Colonic mucosa (tissue), 4 donors: ENCODE measurements around the gene CYP26A1. TPM values are rescaled to one million over a fixed set of nuclear protein-coding genes. Genes with fewer than 3 reads are reported as not detected.

Experiments
- DNase-seq: peaks from one replicate; pipeline ENCODE4 v3.0.0-alpha.2; 2020
- H3K27ac ChIP-seq: fragments of 200-600 bp; one replicate; pipeline ENCODE4 v1.8.0; 2021
- H3K27me3 ChIP-seq: fragments of 200-600 bp; one replicate; pipeline ENCODE4 v1.8.0; 2021
- H3K36me3 ChIP-seq: fragments of 200-600 bp; one replicate; pipeline ENCODE4 v1.8.0; 2021
- H3K4me1 ChIP-seq: fragments of 200-600 bp; one replicate; pipeline ENCODE4 v1.8.0; 2021; ENCODE audit warnings: mild to moderate bottlenecking
- H3K4me3 ChIP-seq: fragments of 200-600 bp; one replicate; pipeline ENCODE4 v1.8.0; 2021
- H3K9ac ChIP-seq, 2 donors: one replicate each; pipeline ENCODE4 v1.7.0; 2013; ENCODE audit warnings: control low read depth in 2 of 2, low read depth in 2 of 2, low read length in 2 of 2
- H3K9me3 ChIP-seq: fragments of 200-600 bp; one replicate; pipeline ENCODE4 v1.8.0; 2021
- intact Hi-C: fragments of 100-400 bp; cut with DNase I; formaldehyde crosslinking; loops from one replicate; pipeline ENCODE4 v1.14.1; 2022
- total RNA-seq, 2 donors: library from RNA; stranded (reverse); fragmentation: NEBNext Ultra II Directional in 1 of 2; extraction: Animal tissue kit (Norgen Biotek cat#: 25700) in 1 of 2; gene quantifications; one replicate each; pipeline ENCODE4 v1.2.1, GENCODE V29; 2021
- TF ChIP-seq, protein P1 (sequence below): fragments of 200-600 bp; IDR thresholded peaks from one replicate; pipeline ENCODE4 v1.8.0; 2022; ENCODE audit warnings: antibody characterized with exemption, mild to moderate bottlenecking
- donor health status: healthy.
- donor health status: DM: no; HTN: no; CAD: no.
- donor health status: DM: no; HTN: no; CAD: no.

CYP26A1 gene
- total RNA-seq, 2 donors from 2014 or later, result not detected

DNA sequence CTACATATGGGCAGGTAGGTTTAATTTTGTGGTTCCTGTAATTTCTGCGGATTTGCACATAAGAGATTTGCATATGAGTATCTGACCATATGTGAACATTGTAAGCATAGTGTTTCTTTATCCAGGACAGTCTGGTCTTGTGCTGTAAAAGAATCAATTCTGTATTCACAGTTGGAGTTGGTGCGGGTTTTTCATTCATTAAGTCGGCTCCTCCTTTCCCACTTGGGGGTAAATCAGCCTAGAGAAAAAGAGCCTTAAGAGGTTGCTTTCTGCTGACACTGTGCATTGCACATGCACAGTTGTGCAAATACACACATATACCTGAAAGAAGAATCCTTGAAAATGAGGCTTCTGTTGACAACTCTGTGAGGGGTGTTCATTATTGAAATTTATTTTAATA lies 19.2 kb upstream of the CYP26A1 start:
- H3K36me3 ChIP-seq, result no peaks in the 10 kb centered on the region
- DNase-seq, result no peak
- no peaks in the 10 kb centered on the region for H3K4me1 ChIP-seq
- H3K27me3 ChIP-seq, result peaks cover 3% of the 10 kb centered on the region
- TF ChIP-seq, protein P1, sequence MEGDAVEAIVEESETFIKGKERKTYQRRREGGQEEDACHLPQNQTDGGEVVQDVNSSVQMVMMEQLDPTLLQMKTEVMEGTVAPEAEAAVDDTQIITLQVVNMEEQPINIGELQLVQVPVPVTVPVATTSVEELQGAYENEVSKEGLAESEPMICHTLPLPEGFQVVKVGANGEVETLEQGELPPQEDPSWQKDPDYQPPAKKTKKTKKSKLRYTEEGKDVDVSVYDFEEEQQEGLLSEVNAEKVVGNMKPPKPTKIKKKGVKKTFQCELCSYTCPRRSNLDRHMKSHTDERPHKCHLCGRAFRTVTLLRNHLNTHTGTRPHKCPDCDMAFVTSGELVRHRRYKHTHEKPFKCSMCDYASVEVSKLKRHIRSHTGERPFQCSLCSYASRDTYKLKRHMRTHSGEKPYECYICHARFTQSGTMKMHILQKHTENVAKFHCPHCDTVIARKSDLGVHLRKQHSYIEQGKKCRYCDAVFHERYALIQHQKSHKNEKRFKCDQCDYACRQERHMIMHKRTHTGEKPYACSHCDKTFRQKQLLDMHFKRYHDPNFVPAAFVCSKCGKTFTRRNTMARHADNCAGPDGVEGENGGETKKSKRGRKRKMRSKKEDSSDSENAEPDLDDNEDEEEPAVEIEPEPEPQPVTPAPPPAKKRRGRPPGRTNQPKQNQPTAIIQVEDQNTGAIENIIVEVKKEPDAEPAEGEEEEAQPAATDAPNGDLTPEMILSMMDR, result no peak
- intact Hi-C loops, result no loop called here
- H3K27ac ChIP-seq, result no peak overlapping the region
- H3K9me3 ChIP-seq, result no peaks in the 10 kb centered on the region
- no peak overlapping the region for H3K4me3 ChIP-seq
- no peak overlapping the region for H3K9ac ChIP-seq

DNA sequence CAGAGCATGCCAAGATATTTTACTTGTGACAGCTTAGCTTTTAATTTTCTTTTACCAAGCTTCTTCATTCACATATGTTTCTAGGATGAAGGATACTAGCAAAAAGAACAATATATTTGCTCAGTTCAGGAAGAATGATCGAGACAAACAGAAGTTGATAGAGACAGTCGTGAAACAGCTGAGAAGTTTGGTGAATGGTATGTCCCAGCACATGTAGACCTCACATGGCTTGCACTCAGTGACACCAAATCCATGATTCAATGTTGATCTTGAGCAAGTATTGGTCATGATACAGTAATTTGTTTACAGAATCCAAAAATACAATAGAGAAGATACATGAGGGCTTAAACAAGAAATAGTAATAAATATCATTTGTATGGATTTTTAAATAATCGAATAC lies 15.6 kb upstream of the CYP26A1 start:
- peaks cover 28% of the 10 kb centered on the region for H3K27me3 ChIP-seq
- TF ChIP-seq, protein P1, result no peak
- no peak overlapping the region for H3K4me3 ChIP-seq

DNA sequence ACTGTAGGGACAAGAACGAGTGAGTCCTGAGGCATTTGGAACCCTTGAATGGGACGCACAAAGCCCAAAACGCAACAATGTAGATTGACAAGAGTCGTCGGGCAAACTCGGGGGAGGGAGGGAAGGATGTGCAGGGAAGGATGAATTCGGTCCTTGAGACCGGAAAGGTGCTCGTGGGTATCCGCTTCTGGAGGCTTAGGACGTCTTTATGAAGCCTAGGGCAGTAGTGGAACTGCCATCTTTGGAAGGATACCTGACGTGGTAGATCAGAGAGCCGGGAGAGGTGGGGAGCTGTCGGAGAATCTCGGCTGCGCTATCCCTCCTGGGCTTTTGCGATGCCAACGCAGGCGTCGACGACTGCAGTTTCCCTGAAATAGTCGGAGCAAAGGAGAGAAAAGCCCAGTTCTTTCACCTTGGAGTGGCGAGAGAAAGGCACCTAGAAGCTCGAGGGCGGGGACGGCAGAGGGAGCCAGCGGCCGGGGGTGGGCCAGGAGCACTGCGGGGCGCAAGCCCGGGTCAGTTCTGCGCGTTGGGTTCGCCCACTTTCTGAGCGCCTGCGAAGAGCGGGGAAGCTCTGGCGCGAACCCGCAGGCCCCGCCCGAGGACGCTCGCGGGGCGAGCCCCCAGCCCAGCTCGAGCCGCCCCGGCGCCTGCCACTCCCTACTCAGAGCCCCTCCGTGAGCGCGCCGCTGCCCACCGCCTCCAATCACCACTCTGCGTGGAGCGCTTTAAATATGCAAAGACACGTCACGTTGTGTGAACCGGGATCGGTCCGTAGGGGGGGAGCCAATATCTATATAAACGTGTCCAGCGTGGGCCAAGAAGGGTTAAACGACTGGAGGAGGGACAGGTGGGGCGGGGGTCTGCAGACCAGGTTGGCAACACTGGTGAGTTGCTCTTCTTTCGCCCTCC lies 13.5 kb upstream of the CYP26A1 start, which contains the start of gene CYP26C1:
TSS of gene CYP26C1 (plus strand) at position 824 of the 912 bp plus-strand sequence. CDS start 466 bp downstream, outside the sequence.
- no peak within 1 kb of the TSS for H3K27ac ChIP-seq
- H3K9ac ChIP-seq, result no peak within 1 kb of the TSS
- TF ChIP-seq, protein P1, result no peak
- no peaks in the 10 kb centered on the region for H3K9me3 ChIP-seq
- H3K4me3 ChIP-seq, result no peak within 1 kb of the TSS
- intact Hi-C loops, result no loop called here
- H3K36me3 ChIP-seq, result no peaks in the 10 kb centered on the region
- DNase-seq, result no peak
- H3K4me1 ChIP-seq, result peaks cover 8% of the 10 kb centered on the region
- H3K27me3 ChIP-seq, result peaks cover 49% of the 10 kb centered on the region

More for the DNA sequence above, 15.6 kb upstream of the CYP26A1 start:
- Histone ChIP-seq H3K9me3 (no peaks in the 10 kb centered on the region), H3K27ac (no peak overlapping the region), H3K4me1 (peaks cover 8% of the 10 kb centered on the region), H3K36me3 (no peaks in the 10 kb centered on the region), H3K9ac (no peak overlapping the region)
- DNase-seq, result no peak
- intact Hi-C loops, result no loop called here

DNA sequence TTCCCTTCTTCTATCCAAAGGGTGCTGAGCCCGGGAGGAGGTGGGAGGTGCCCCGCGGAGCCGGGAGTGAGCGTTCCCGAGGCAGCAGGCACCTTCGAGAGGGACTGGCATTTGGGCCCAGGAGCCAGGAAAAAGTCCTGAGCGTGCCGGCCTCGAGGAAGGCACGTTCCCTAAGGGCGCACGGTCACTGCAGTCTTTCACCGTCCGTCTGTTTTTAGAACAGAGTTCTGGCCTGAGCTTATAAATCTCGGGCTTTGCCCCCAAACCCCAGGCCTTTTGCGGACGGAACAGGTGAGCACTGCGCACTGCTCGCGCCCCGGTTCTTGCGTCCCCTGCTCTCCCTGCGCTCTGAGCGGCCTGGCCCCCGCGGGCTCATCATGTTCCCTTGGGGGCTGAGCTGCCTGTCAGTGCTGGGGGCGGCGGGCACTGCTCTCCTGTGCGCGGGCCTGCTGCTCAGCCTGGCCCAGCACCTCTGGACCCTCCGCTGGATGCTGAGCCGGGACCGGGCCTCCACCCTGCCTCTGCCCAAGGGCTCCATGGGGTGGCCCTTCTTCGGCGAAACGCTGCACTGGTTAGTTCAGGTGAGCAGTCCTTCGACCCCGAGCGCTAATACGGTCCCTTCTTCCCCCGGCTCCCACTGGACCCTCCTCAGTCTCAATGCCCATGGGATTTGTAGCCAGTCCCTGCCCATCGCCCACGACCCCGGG lies 12.7 kb upstream of the CYP26A1 start:
- intact Hi-C loops, result no loop called here
- TF ChIP-seq, protein P1, result no peak

DNA sequence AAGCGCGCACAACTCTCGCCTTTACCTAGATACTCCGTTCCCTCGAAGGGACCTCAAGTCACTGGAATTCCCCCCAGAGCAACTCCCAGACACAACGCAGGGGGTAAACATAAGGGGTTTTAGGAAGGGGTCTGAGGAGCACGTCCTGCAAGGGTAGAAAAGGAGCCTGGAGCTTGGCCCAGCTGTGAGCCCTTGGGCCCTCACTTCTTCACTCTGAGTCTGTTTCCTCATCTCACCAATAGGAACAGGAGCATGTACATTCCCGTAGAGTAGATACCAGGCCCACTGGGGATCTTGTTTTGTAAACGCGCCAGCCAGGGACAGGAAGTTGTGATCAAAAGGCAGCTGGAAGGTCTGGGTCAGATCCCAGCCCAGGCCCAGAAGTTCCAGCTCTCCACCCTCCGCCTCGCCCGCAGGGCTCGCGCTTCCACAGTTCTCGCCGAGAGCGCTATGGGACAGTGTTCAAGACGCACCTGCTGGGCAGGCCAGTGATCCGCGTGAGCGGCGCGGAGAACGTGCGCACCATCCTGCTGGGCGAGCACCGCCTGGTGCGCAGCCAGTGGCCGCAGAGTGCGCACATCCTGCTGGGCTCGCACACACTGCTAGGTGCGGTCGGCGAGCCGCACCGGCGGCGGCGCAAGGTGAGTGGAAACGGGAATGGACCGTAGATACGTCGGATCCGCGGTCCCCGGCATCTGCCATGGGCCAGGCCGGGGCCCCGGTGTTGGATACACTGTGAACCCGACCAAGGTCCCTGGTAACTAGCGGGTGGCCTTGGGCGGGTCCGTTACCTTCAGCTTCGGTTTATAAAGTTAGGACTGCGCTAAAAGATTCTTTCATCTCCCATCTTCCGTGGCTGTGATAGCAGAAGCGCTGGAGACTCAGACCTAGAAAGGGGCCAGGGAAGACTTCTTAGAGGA lies 11.8 kb upstream of the CYP26A1 start:
- Histone ChIP-seq H3K4me1 (peaks cover 8% of the 10 kb centered on the region), H3K27me3 (peaks cover 65% of the 10 kb centered on the region), H3K27ac (no peak overlapping the region), H3K9me3 (no peaks in the 10 kb centered on the region), H3K9ac (no peak overlapping the region), H3K4me3 (peak overlapping the region; percentile 26), H3K36me3 (no peaks in the 10 kb centered on the region)
- no peak for DNase-seq
- TF ChIP-seq, protein P1, result no peak
- intact Hi-C loops, result no loop called here

More for the DNA sequence above, 12.7 kb upstream of the CYP26A1 start:
- Histone ChIP-seq H3K4me3 (no peak overlapping the region), H3K27ac (no peak overlapping the region), H3K4me1 (peaks cover 8% of the 10 kb centered on the region), H3K36me3 (no peaks in the 10 kb centered on the region), H3K9ac (no peak overlapping the region), H3K27me3 (peaks cover 57% of the 10 kb centered on the region), H3K9me3 (no peaks in the 10 kb centered on the region)
- no peak for DNase-seq
